ENCODE measurements around the gene TSHZ2. TPM values are rescaled to one million over a fixed set of nuclear protein-coding genes. Genes with fewer than 3 reads are reported as not detected.

TSHZ2 gene
- total and polyA plus RNA-seq, 4 donors = 0.93 to 8.8 (median 3.8) TPM

DNA sequence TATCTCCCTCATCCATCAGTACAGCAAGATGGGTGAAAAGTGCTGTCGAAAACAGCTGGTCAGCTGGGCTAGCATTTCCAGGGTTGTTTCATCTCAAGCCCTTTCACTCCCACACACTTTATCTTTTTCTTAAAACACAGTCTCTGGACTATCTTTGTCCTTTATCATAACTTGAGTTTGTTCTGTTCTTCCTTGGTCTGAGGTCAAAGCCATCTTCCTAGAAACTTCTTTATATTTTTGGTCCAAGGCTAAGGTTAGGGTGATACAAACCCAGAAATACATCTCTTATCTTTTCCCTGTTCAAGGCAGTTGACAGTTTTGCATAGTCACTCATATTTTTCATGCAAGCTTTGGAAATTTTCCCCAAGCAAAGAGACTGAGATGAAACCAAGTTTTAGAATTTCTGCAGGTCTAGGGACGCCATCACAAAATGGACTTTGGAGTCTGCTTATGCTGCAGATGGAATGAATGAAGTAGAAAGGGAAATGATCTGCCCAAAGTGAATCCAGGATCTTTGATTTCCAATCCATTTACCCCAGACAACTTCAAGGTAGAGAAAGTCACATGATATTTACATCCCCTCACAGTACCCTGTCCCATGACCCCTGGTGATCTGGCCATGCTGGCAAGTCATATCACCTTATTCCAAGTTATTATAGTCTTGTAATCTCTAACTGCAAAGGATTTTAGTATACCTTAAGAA is 324.4 kb downstream of the TSHZ2 start:
- ATAC-seq (ENCODE audit: insufficient read depth, low FRiP score) (no peak), DNase-seq (no peak)
- Histone ChIP-seq H3K9ac (ENCODE audit: insufficient read depth in 1 of 2, low read length in 2 of 2) (no peak overlapping the region), H3K27ac (ENCODE audit: low read depth in 1 of 2, low read length in 1 of 2) (no peak overlapping the region), H3K36me3 (ENCODE audit: control insufficient read depth in 4 of 4, insufficient read depth in 4 of 4, low read length in 4 of 4) (no peaks in the 10 kb centered on the region), H3K9me3 (ENCODE audit: control insufficient read depth in 4 of 4, insufficient read depth in 3 of 4, low read length in 3 of 4) (no peaks in the 10 kb centered on the region), H3K4me3 (no peak overlapping the region), H3K4me1 (ENCODE audit: control insufficient read depth in 5 of 5, insufficient read depth in 5 of 5, low read length in 5 of 5) (peaks cover 0 to 18% (median 4%) of the 10 kb centered on the region in 5 donors), H3K27me3 (ENCODE audit: control insufficient read depth in 3 of 3, insufficient read depth in 3 of 3, low read length in 2 of 3) (no peaks in the 10 kb centered on the region)
- TF ChIP-seq, protein P1, sequence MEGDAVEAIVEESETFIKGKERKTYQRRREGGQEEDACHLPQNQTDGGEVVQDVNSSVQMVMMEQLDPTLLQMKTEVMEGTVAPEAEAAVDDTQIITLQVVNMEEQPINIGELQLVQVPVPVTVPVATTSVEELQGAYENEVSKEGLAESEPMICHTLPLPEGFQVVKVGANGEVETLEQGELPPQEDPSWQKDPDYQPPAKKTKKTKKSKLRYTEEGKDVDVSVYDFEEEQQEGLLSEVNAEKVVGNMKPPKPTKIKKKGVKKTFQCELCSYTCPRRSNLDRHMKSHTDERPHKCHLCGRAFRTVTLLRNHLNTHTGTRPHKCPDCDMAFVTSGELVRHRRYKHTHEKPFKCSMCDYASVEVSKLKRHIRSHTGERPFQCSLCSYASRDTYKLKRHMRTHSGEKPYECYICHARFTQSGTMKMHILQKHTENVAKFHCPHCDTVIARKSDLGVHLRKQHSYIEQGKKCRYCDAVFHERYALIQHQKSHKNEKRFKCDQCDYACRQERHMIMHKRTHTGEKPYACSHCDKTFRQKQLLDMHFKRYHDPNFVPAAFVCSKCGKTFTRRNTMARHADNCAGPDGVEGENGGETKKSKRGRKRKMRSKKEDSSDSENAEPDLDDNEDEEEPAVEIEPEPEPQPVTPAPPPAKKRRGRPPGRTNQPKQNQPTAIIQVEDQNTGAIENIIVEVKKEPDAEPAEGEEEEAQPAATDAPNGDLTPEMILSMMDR (IDR thresholded peaks at IDR 0.05; ENCODE audit: control extremely low read depth, extremely low read depth) = no peak
- 89% methylated on average over 2 of the region's 2 CpGs for WGBS, 2 donors

DNA sequence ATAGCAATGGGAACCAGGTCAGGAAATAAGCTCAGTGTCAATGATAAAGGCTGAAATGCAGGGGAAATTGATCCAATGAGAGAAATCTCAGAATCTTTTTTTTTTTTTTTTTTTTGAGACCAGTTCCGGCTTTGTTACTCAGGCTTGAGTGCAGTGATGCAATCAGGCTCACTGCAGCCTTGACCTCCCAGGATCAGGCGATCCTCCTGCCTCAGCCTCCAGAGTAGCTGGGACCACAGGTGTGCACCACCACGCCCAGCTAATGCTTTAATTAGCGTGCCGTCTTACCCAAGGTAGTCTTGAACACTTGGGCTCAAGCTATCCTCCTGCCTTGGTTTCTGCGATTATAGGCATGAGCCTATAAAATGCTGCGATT is 325.0 kb downstream of the TSHZ2 start:
- H3K9ac ChIP-seq (ENCODE audit: insufficient read depth in 1 of 2, low read length in 2 of 2) = no peak overlapping the region
- DNase-seq = no peak
- TF ChIP-seq, protein P1 (IDR thresholded peaks at IDR 0.05; ENCODE audit: control extremely low read depth, extremely low read depth) = no peak
- H3K36me3 ChIP-seq (ENCODE audit: control insufficient read depth in 4 of 4, insufficient read depth in 4 of 4, low read length in 4 of 4) = no peaks in the 10 kb centered on the region
- peaks cover 0 to 18% (median 4%) of the 10 kb centered on the region in 5 donors for H3K4me1 ChIP-seq (ENCODE audit: control insufficient read depth in 5 of 5, insufficient read depth in 5 of 5, low read length in 5 of 5)
- ATAC-seq (ENCODE audit: insufficient read depth, low FRiP score) = no peak
- H3K27me3 ChIP-seq (ENCODE audit: control insufficient read depth in 3 of 3, insufficient read depth in 3 of 3, low read length in 2 of 3) = no peaks in the 10 kb centered on the region
- no peak overlapping the region for H3K27ac ChIP-seq (ENCODE audit: low read depth in 1 of 2, low read length in 1 of 2)
- H3K4me3 ChIP-seq = no peak overlapping the region
- H3K9me3 ChIP-seq (ENCODE audit: control insufficient read depth in 4 of 4, insufficient read depth in 3 of 4, low read length in 3 of 4) = no peaks in the 10 kb centered on the region
- 95% methylated on average over 7 of the region's 7 CpGs for WGBS, 2 donors

DNA sequence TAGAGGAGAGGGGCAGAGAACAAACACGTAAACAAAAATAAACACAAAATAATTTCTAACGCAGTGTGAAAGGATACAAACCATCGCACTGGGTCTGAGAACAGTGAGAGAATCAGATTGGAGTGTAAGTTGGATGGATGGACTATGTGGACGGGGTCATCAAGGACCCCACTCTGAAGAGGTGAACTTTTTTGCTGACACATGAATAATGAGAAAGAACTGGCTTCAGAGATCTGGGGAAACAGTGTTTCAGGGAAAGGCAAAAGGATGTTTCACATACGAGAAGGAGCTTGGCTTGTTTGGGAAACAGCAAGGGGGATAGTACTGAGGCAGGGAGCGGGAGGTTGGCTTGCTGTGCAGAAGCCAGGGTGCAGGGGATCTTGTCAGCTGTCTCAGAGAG is 326.1 kb downstream of the TSHZ2 start:
- Histone ChIP-seq H3K9ac (ENCODE audit: insufficient read depth in 1 of 2, low read length in 2 of 2) (no peak overlapping the region), H3K9me3 (ENCODE audit: control insufficient read depth in 4 of 4, insufficient read depth in 3 of 4, low read length in 3 of 4) (no peaks in the 10 kb centered on the region), H3K27me3 (ENCODE audit: control insufficient read depth in 3 of 3, insufficient read depth in 3 of 3, low read length in 2 of 3) (no peaks in the 10 kb centered on the region), H3K27ac (ENCODE audit: low read depth in 1 of 2, low read length in 1 of 2) (no peak overlapping the region), H3K4me1 (ENCODE audit: control insufficient read depth in 5 of 5, insufficient read depth in 5 of 5, low read length in 5 of 5) (peaks cover 0 to 26% (median 8%) of the 10 kb centered on the region in 5 donors), H3K4me3 (no peak overlapping the region), H3K36me3 (ENCODE audit: control insufficient read depth in 4 of 4, insufficient read depth in 4 of 4, low read length in 4 of 4) (no peaks in the 10 kb centered on the region)
- no peak for ATAC-seq (ENCODE audit: insufficient read depth, low FRiP score)
- WGBS, 2 donors = 89 to 94% methylated on average over 6 of the region's 6 CpGs
- DNase-seq = no peak
- TF ChIP-seq, protein P1 (IDR thresholded peaks at IDR 0.05; ENCODE audit: control extremely low read depth, extremely low read depth) = no peak

DNA sequence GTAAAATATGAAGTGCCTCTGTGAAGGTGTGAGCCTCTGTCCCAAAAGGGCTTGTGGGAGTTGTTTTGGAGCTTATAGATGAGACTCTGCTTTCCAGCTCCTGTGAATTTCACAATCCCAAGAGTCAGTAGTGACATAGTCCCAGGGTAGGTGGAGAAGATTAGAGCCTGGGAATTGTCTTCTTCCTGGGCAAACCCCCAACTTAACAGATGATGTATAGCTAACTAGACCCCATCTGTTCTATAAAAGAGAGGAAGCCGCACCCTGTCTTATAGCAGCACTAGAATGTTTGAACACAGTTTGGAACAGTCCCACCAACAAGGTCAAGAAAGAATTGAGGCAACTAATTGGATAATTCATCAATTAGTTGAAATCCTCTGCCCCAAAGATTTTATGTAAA is 326.8 kb downstream of the TSHZ2 start:
- no peaks in the 10 kb centered on the region for H3K9me3 ChIP-seq (ENCODE audit: control insufficient read depth in 4 of 4, insufficient read depth in 3 of 4, low read length in 3 of 4)
- no peak overlapping the region for H3K4me3 ChIP-seq
- H3K4me1 ChIP-seq (ENCODE audit: control insufficient read depth in 5 of 5, insufficient read depth in 5 of 5, low read length in 5 of 5) = peaks cover 0 to 27% (median 8%) of the 10 kb centered on the region in 5 donors
- no peaks in the 10 kb centered on the region for H3K27me3 ChIP-seq (ENCODE audit: control insufficient read depth in 3 of 3, insufficient read depth in 3 of 3, low read length in 2 of 3)
- 98 to 100% methylated on average over 1 of the region's 1 CpG for WGBS, 2 donors
- no peak for DNase-seq
- no peak for ATAC-seq (ENCODE audit: insufficient read depth, low FRiP score)
- no peak overlapping the region for H3K27ac ChIP-seq (ENCODE audit: low read depth in 1 of 2, low read length in 1 of 2)
- no peaks in the 10 kb centered on the region for H3K36me3 ChIP-seq (ENCODE audit: control insufficient read depth in 4 of 4, insufficient read depth in 4 of 4, low read length in 4 of 4)
- TF ChIP-seq, protein P1 (IDR thresholded peaks at IDR 0.05; ENCODE audit: control extremely low read depth, extremely low read depth) = no peak
- H3K9ac ChIP-seq (ENCODE audit: insufficient read depth in 1 of 2, low read length in 2 of 2) = no peak overlapping the region
